Gastroesophageal sphincter (tissue), 4 donors: ENCODE data around the gene CTBP1. TPM values are rescaled to one million over a fixed set of nuclear protein-coding genes. Genes with fewer than 3 reads are reported as not detected.

Source experiments
- ATAC-seq: fragments of 150-250 bp; one replicate; pipeline ENCODE4 v1.9.1; 2016; ENCODE audit warnings: mild to moderate bottlenecking, moderate library complexity
- H3K27ac ChIP-seq, 4 donors: fragments of 200-600 bp; sonication (generic) in 3 of 4; 1 replicate in 3 of 4; 2 replicates in 1 of 4; pipeline ENCODE4 v1.5.1; 2016 to 2019
- H3K27me3 ChIP-seq: fragments of 200-600 bp; sonication (generic); one replicate; pipeline ENCODE4 v1.5.1; 2019
- H3K36me3 ChIP-seq, 2 donors: fragments of 200-600 bp; sonication (generic); one replicate each; pipeline ENCODE4 v1.5.1; 2019; ENCODE audit warnings: control low read depth in 1 of 2
- H3K4me1 ChIP-seq, 3 donors: fragments of 200-600 bp; sonication (generic); 1 replicate in 2 of 3; 2 replicates in 1 of 3; pipeline ENCODE4 v1.5.1; 2016 to 2019; ENCODE audit warnings: control low read depth in 2 of 3
- H3K4me3 ChIP-seq, 2 donors: fragments of 200-600 bp; sonication (generic); one replicate each; pipeline ENCODE4 v1.5.1; 2019; ENCODE audit warnings: mild to moderate bottlenecking in 1 of 2, moderate library complexity in 1 of 2
- H3K9me3 ChIP-seq, 3 donors: fragments of 200-600 bp; sonication (generic); one replicate each; pipeline ENCODE4 v1.5.1; 2017 to 2019; ENCODE audit warnings: control low read depth in 2 of 3
- EP300 ChIP-seq: sonication (generic); formaldehyde crosslinking; IDR thresholded peaks from one replicate; pipeline ENCODE4 v1.6.1; 2017; ENCODE audit warnings: antibody characterized with exemption, mild to moderate bottlenecking
- POLR2A ChIP-seq, 2 donors: fragments of 450-650 bp; IDR thresholded peaks; one replicate each; pipeline ENCODE4 v1.6.1; 2017; ENCODE audit warnings: antibody characterized with exemption in 2 of 2, mild to moderate bottlenecking in 2 of 2, moderate library complexity in 1 of 2
- POLR2AphosphoS5 ChIP-seq: sonication (generic); formaldehyde crosslinking; IDR thresholded peaks from one replicate; pipeline ENCODE4 v1.6.1; 2017; ENCODE audit warnings: antibody characterized with exemption
- WGBS, 2 donors: methylation state at CpG; one replicate each; pipeline ENCODE4 v1.1.5; 2018; ENCODE audit warnings: low coverage in 1 of 2; 5-methylcytosine and 5-hydroxymethylcytosine counted together
- total RNA-seq, 4 donors: library from RNA; depleted of rRNA; stranded (reverse); fragments of >200 nt; gene quantifications; one replicate each; pipeline ENCODE4 v1.1.0, GENCODE V29; 2016
- TF ChIP-seq, protein P1 (sequence below), 4 experiments: fragments of 200-600 bp in 2 of 4; fragments of 450-650 bp in 2 of 4; sonication (generic) in 1 of 4; IDR thresholded peaks; one replicate each; pipeline ENCODE4 v1.5.1; 2017 to 2019; ENCODE audit warnings: antibody characterized with exemption in 4 of 4, mild to moderate bottlenecking in 2 of 4, moderate library complexity in 2 of 4

The CTBP1 gene
- total RNA-seq, 4 donors from 2014 or later, result 126 to 271 (median 164) TPM

DNA sequence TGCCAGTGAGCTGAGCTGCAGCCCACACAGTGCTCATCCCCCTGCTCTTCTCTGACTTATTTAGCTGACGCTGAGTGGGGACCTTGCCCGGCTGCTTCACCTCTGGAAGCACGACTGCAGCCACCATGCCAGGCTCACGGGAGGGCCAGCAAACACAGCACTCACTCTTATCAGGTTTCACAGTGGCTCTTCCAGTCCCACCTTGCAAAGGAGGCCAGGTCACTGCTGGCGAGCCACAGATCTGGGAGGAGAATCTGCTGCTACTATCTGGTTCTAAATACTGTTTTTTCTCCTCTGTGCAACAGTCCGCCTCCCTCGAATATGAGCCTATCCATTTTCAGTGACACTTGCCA lies 69.9 kb downstream of the CTBP1 start:
- 76 to 80% methylated on average over 3 of the region's 7 CpGs for WGBS, 2 donors
- Histone ChIP-seq H3K27me3 (peaks cover 1% of the 10 kb centered on the region), H3K4me3 (no peak overlapping the region), H3K4me1 (peaks cover 0 to 13% (median 6%) of the 10 kb centered on the region in 3 donors), H3K36me3 (no peaks in the 10 kb centered on the region), H3K27ac (no peak overlapping the region), H3K9me3 (peaks cover 0 to 8% (median 0%) of the 10 kb centered on the region in 3 donors)
- ATAC-seq, result no peak
- TF ChIP-seq POLR2A (IDR thresholded peaks at IDR 0.05) (no peak), POLR2AphosphoS5 (no peak), EP300 (no peak)
- TF ChIP-seq, protein P1, sequence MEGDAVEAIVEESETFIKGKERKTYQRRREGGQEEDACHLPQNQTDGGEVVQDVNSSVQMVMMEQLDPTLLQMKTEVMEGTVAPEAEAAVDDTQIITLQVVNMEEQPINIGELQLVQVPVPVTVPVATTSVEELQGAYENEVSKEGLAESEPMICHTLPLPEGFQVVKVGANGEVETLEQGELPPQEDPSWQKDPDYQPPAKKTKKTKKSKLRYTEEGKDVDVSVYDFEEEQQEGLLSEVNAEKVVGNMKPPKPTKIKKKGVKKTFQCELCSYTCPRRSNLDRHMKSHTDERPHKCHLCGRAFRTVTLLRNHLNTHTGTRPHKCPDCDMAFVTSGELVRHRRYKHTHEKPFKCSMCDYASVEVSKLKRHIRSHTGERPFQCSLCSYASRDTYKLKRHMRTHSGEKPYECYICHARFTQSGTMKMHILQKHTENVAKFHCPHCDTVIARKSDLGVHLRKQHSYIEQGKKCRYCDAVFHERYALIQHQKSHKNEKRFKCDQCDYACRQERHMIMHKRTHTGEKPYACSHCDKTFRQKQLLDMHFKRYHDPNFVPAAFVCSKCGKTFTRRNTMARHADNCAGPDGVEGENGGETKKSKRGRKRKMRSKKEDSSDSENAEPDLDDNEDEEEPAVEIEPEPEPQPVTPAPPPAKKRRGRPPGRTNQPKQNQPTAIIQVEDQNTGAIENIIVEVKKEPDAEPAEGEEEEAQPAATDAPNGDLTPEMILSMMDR (IDR thresholded peaks at IDR 0.05), result no peak

DNA sequence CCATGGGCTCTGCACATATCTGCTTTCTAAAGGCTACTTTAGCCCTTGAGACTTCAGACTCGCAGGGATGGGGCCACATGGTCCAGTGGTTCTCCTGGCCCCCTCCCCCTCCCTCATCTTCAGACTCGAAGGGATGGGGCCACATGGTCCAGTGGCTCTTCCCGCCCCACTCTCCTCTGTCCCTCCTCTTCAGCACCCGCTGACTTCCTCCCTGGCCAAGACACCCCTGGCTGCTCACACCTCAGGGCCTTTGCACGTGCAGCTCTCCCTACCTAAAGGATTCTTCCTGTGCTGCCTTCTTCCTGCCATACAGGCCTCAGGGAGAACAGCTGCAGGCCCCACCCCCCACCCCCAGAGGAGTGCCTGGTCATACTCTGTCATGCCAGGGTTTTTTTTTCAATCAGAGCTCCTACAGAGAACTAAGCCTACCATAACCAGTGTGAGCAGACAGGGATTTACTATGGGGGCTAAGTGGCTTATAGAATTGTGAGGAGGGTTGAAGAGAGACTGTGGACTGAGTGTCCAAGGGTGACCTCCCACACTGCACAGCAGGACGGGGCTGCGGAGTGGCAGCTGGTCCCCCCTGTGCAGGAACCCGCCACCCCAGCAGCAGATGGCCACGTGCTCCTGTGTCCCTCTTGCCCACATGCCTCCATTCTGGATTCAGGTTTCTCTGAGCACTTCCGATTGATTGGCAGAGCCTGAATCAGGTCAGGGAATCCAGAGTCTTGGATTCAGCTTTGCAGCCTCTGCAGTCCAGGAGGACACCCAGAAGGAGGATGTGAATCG lies 70.4 kb downstream of the CTBP1 start:
- no peaks in the 10 kb centered on the region for H3K36me3 ChIP-seq
- peaks cover 0 to 8% (median 0%) of the 10 kb centered on the region in 3 donors for H3K9me3 ChIP-seq
- H3K27me3 ChIP-seq, result peaks cover 7% of the 10 kb centered on the region
- no peak for TF ChIP-seq POLR2A (IDR thresholded peaks at IDR 0.05)
- no peak for TF ChIP-seq POLR2AphosphoS5
- TF ChIP-seq EP300, result no peak
- TF ChIP-seq, protein P1 (IDR thresholded peaks at IDR 0.05), result no peak
- WGBS, 2 donors, result 91 to 100% methylated on average over 2 to 4 of the region's 11 CpGs
- H3K27ac ChIP-seq, result no peak overlapping the region
- no peak for ATAC-seq
- H3K4me1 ChIP-seq, result peaks cover 0 to 13% (median 6%) of the 10 kb centered on the region in 3 donors
- no peak overlapping the region for H3K4me3 ChIP-seq

DNA sequence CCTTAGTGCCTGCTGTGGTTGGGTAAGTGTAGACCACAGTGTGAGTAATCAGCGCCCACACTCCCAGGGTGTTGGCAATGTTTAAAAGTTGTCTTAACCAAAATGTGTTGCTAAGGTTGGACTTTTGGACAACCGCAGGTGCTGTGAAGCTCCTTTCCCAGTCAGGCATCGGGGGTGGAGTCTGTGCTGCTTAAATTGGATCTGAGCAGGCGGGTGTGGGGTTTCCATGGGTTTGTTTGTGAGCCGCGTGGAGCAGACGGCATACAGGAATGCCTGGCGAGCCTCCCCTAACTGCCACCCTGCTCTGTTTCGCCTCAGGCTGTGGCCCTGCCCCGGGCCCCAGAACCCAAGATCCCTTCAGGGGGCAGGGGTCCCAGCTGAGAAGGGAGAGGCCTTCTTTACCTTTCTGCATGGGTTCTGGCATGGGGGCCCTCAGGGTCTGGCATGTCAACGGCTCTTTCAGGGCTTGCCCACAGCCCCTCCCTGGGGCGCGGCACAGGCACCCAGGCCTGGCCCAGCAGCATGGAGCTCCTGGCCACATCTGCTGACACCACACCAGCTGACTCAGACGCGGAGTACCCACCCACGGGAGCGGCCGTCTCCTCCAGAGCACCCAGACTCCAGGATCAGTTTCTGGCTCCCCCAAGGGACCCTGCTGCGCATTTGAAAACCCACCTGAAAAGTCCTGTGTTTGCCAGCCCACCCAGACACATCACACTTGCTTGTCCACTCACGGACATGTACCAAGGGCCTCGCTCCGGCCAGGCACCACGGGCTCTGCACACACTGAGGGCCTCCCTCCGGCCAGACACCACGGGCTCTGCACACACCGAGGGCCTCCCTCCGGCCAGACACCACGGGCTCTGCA lies 71.4 kb downstream of the CTBP1 start:
- 100% methylated on average over 1 of the region's 28 CpGs; no CpG with 5 or more reads in 1 of the 2 donors for WGBS, 2 donors
- ATAC-seq, result no peak
- H3K9me3 ChIP-seq, result peaks cover 0 to 8% (median 0%) of the 10 kb centered on the region in 3 donors
- H3K4me1 ChIP-seq, result peaks cover 0 to 21% (median 11%) of the 10 kb centered on the region in 3 donors
- TF ChIP-seq POLR2AphosphoS5, result no peak
- no peak for TF ChIP-seq POLR2A (IDR thresholded peaks at IDR 0.05)
- no peak for TF ChIP-seq EP300
- TF ChIP-seq, protein P1 (IDR thresholded peaks at IDR 0.05), result no peak
- H3K4me3 ChIP-seq, result no peak overlapping the region
- H3K27ac ChIP-seq, result peak overlapping the region in 1 of 4 donors; percentile 27
- peaks cover 17% of the 10 kb centered on the region for H3K27me3 ChIP-seq
- H3K36me3 ChIP-seq, result no peaks in the 10 kb centered on the region

DNA sequence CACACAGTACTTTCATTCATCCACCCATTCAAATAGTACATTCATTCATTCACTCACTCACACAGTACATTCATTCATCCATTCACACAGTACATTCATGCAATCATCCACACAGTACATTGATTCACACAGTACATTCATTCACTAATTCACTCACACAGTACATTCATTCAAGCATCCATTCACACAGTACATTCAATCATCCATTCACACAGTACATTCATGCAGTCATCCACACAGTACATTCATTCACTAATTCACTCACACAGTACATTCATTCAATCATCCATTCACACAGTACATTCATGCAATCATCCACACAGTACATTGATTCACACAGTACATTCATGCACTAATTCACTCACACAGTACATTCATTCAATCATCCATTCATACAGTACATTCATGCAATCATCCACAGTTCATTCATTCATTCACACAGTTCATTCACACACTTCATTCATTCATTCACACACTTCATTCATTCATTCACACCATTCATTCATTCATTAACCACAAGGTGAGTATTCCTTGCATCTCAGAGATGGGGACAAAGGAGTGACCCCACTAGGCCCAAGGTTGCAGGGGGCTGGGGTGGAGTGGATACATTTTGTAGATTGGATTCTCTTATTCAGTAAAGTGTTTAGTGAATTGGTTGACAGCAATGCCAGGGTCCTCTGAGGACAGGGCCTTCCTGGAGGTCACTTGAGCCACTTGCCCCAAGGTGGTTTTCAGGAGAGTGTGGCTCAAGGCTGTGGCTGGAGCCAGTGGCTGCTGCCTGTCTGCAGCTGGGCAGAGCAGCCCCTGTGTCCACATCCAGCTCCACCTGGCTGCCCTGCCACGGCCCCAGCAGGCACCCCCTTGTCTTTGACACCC lies 72.3 kb downstream of the CTBP1 start:
- Histone ChIP-seq H3K4me1 (peaks cover 0 to 30% (median 19%) of the 10 kb centered on the region in 3 donors), H3K9me3 (peaks cover 0 to 8% (median 0%) of the 10 kb centered on the region in 3 donors), H3K27ac (no peak overlapping the region), H3K27me3 (peaks cover 25% of the 10 kb centered on the region), H3K36me3 (no peaks in the 10 kb centered on the region), H3K4me3 (no peak overlapping the region)
- ATAC-seq, result no peak
- WGBS, 2 donors, result no CpG with 5 or more reads among the region's 1 CpG
- TF ChIP-seq EP300, result no peak
- TF ChIP-seq, protein P1 (IDR thresholded peaks at IDR 0.05), result no peak
- TF ChIP-seq POLR2AphosphoS5, result no peak
- TF ChIP-seq POLR2A (IDR thresholded peaks at IDR 0.05), result no peak
